ENCODE data around the gene CHST12. TPM values are rescaled to one million over a fixed set of nuclear protein-coding genes. Genes with fewer than 3 reads are reported as not detected.
A peak's percentile ranks its signal among the peaks of the same experiment; 100 is the strongest.

The CHST12 gene
- total and polyA plus RNA-seq, 2 donors (not counting 1 experiment from before 2014, with no cell fraction given): 25.4 to 27.1 TPM

DNA sequence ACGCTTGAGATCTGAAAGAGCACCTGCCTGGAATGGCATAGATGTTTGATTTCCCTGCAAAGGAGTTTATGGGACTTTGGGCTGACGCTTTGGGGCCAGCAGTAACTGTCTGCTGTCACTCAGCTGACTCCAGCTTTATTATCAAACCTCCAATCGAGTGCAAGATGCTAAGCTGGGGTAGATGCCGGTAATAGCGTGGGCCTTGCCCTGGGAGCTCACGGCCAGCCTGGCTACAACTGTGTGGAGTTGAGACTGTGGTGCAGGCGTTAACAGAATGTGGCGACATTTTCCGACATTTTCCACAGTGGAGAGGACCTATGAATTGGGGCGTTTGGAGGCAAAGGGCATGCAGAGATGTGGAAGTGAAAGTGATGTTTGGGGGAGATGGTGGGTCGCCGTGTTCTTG, 1.3 kb downstream of the CHST12 start:
- peaks cover 58% of the 10 kb centered on the region for H3K4me1 Mint-ChIP-seq
- Histone ChIP-seq H3K9ac (ENCODE audit: low read length) (peak overlapping the region; percentile 84), H3K4me1 (ENCODE audit: control insufficient read depth in 2 of 2, insufficient read depth in 2 of 2, low read length in 2 of 2) (peaks cover 37 to 62% of the 10 kb centered on the region in 2 donors), H2AFZ (ENCODE audit: insufficient read depth, low read depth, low read length, poor library complexity, severe bottlenecking) (peak overlapping the region; percentile 82), H3K79me2 (ENCODE audit: control insufficient read depth, insufficient read depth, low read length) (peaks cover 25% of the 10 kb centered on the region), H3K9me3 (ENCODE audit: control extremely low read depth in 1 of 3, control insufficient read depth in 2 of 3, insufficient read depth in 1 of 3, low read length in 2 of 3) (peaks cover 0 to 3% (median 0%) of the 10 kb centered on the region in 3 donors), H3K4me3 (ENCODE audit: control extremely low read depth in 1 of 5, extremely low read depth in 1 of 5, insufficient read depth in 1 of 5, low read depth in 2 of 5, low read length in 4 of 5) (peak overlapping the region; percentile 38 to 83 (median 77)), H4K20me1 (ENCODE audit: control insufficient read depth, insufficient read depth, low read length, poor library complexity, severe bottlenecking) (no peaks in the 10 kb centered on the region), H3K4me2 (replicated peaks; ENCODE audit: low read depth, low read length, poor library complexity, severe bottlenecking) (peak overlapping the region; percentile 99), H3K36me3 (replicated peaks in 1 of 2; ENCODE audit: control extremely low read depth in 1 of 2, control insufficient read depth in 1 of 2, extremely low read depth in 1 of 2, insufficient read depth in 2 of 2, low read length in 1 of 2) (no peaks in the 10 kb centered on the region), H3K27me3 (replicated peaks in 1 of 4; ENCODE audit: control extremely low read depth in 1 of 4, control insufficient read depth in 3 of 4, insufficient read depth in 4 of 4, low read length in 3 of 4) (no peaks in the 10 kb centered on the region), H3K27ac (ENCODE audit: low read length in 2 of 2) (peak overlapping the region; percentile 27 to 72)
- CTCF ChIA-PET: interaction anchor here (1.2 to 1.7 kb wide), 5 partner anchors 27 to 305 kb away, joined by 3 to 6 read pairs (median 3); no protein-coding TSS in a partner anchor
- intact Hi-C loops (cut with micrococcal nuclease): loop anchor here (5.0 kb wide), 2 partner anchors 167 to 228 kb away; partner anchors contain the start of gene TTYH3
- ATAC-seq (ENCODE audit: low read depth) (no peak), DNase-seq (peak; percentile 52)
- POLR2A ChIA-PET: interaction anchor here (0.5 to 1.0 kb wide), 4 partner anchors 50 to 614 kb away, joined by 3 to 4 read pairs (median 3); partner anchors contain the start of genes EIF3B, MRM2 and NUDT1
- 28% methylated on average over 10 of the region's 12 CpGs for WGBS (ENCODE audit: insufficient coverage)
- H3K27ac Mint-ChIP-seq: peak overlapping the region; percentile 86
- H3K27me3 Mint-ChIP-seq: no peaks in the 10 kb centered on the region
- TF ChIP-seq, protein P1, sequence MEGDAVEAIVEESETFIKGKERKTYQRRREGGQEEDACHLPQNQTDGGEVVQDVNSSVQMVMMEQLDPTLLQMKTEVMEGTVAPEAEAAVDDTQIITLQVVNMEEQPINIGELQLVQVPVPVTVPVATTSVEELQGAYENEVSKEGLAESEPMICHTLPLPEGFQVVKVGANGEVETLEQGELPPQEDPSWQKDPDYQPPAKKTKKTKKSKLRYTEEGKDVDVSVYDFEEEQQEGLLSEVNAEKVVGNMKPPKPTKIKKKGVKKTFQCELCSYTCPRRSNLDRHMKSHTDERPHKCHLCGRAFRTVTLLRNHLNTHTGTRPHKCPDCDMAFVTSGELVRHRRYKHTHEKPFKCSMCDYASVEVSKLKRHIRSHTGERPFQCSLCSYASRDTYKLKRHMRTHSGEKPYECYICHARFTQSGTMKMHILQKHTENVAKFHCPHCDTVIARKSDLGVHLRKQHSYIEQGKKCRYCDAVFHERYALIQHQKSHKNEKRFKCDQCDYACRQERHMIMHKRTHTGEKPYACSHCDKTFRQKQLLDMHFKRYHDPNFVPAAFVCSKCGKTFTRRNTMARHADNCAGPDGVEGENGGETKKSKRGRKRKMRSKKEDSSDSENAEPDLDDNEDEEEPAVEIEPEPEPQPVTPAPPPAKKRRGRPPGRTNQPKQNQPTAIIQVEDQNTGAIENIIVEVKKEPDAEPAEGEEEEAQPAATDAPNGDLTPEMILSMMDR (IDR thresholded peaks at IDR 0.05): no peak
- TF ChIP-seq EZH2 (IDR thresholded peaks at IDR 0.05; ENCODE audit: borderline replicate concordance, insufficient read depth, low read depth, low read length, poor library complexity, severe bottlenecking): no peak
- H3K4me3 Mint-ChIP-seq: peak overlapping the region; percentile 82
- no peaks in the 10 kb centered on the region for H3K9me3 Mint-ChIP-seq (ENCODE audit: insufficient read depth)

GRCh38 chr7:2405201-2405600, 1.8 kb downstream of the CHST12 start:
- WGBS (ENCODE audit: insufficient coverage): 80% methylated on average over 7 of the region's 10 CpGs
- no peak for ATAC-seq (ENCODE audit: low read depth)
- Mint-ChIP-seq H3K4me3 (peak overlapping the region; percentile 82), H3K27ac (peak overlapping the region; percentile 86), H3K27me3 (no peaks in the 10 kb centered on the region), H3K9me3 (ENCODE audit: insufficient read depth) (no peaks in the 10 kb centered on the region), H3K4me1 (peaks cover 58% of the 10 kb centered on the region)
- no peak for DNase-seq
- H4K20me1 ChIP-seq (ENCODE audit: control insufficient read depth, insufficient read depth, low read length, poor library complexity, severe bottlenecking): no peaks in the 10 kb centered on the region
- ChIA-PET POLR2A (interaction anchor here (0.9 to 1.0 kb wide), 2 partner anchors 51 to 163 kb away, joined by 3 read pairs; partner anchors contain the start of genes EIF3B, MRM2 and NUDT1), CTCF (interaction anchor here (1.2 to 1.7 kb wide), 5 partner anchors 26 to 305 kb away, joined by 3 to 6 read pairs (median 3); no protein-coding TSS in a partner anchor)
- H2AFZ ChIP-seq (ENCODE audit: insufficient read depth, low read depth, low read length, poor library complexity, severe bottlenecking): peak overlapping the region; percentile 39
- H3K27me3 ChIP-seq (replicated peaks in 1 of 4; ENCODE audit: control extremely low read depth in 1 of 4, control insufficient read depth in 3 of 4, insufficient read depth in 4 of 4, low read length in 3 of 4): no peaks in the 10 kb centered on the region
- H3K4me1 ChIP-seq (ENCODE audit: control insufficient read depth in 2 of 2, insufficient read depth in 2 of 2, low read length in 2 of 2): peaks cover 38 to 62% of the 10 kb centered on the region in 2 donors
- peaks cover 0 to 3% (median 0%) of the 10 kb centered on the region in 3 donors for H3K9me3 ChIP-seq (ENCODE audit: control extremely low read depth in 1 of 3, control insufficient read depth in 2 of 3, insufficient read depth in 1 of 3, low read length in 2 of 3)
- H3K79me2 ChIP-seq (ENCODE audit: control insufficient read depth, insufficient read depth, low read length): peaks cover 30% of the 10 kb centered on the region
- peak overlapping the region; percentile 99 for H3K4me2 ChIP-seq (replicated peaks; ENCODE audit: low read depth, low read length, poor library complexity, severe bottlenecking)
- H3K9ac ChIP-seq (ENCODE audit: low read length): no peak overlapping the region
- intact Hi-C loops (cut with micrococcal nuclease): loop anchor here (5.0 kb wide), 1 partner anchor 168 kb away; no protein-coding TSS in a partner anchor
- H3K27ac ChIP-seq (ENCODE audit: low read length in 2 of 2): peak overlapping the region; percentile 49 to 65
- TF ChIP-seq EZH2 (IDR thresholded peaks at IDR 0.05; ENCODE audit: borderline replicate concordance, insufficient read depth, low read depth, low read length, poor library complexity, severe bottlenecking): no peak
- TF ChIP-seq, protein P1 (IDR thresholded peaks at IDR 0.05): no peak
- H3K36me3 ChIP-seq (replicated peaks in 1 of 2; ENCODE audit: control extremely low read depth in 1 of 2, control insufficient read depth in 1 of 2, extremely low read depth in 1 of 2, insufficient read depth in 2 of 2, low read length in 1 of 2): no peaks in the 10 kb centered on the region
- peak overlapping the region in 1 of 5 experiments; percentile 42 for H3K4me3 ChIP-seq (ENCODE audit: control extremely low read depth in 1 of 5, extremely low read depth in 1 of 5, insufficient read depth in 1 of 5, low read depth in 2 of 5, low read length in 4 of 5)
